ENCODE data around the gene TVP23C.

Gene TVP23C

GRCh38 chr17:15469260-15469659 lies 94.0 kb downstream of the TVP23C start:
- Histone ChIP-seq H3K4ac (ENCODE audit: low read depth in 1 of 2, low read length in 2 of 2) (no peak overlapping the region), H2AK5ac (ENCODE audit: low read length, severe bottlenecking) (no peak overlapping the region), H3K4me1 (ENCODE audit: control insufficient read depth, insufficient read depth, low read depth, low read length) (peaks cover 17% of the 10 kb centered on the region), H4K8ac (ENCODE audit: low read length) (no peak overlapping the region), H3K79me1 (replicated peaks; ENCODE audit: low read length, poor library complexity, severe bottlenecking) (no peaks in the 10 kb centered on the region), H2BK12ac (ENCODE audit: low read length in 2 of 2) (no peak overlapping the region), H3K9ac (ENCODE audit: low read length) (no peak overlapping the region), H2BK5ac (ENCODE audit: low read depth, low read length, poor library complexity, severe bottlenecking) (no peak overlapping the region), H3K27me3 (ENCODE audit: control insufficient read depth in 1 of 2, insufficient read depth in 1 of 2, low read length in 2 of 2) (no peaks in the 10 kb centered on the region), H3K18ac (ENCODE audit: low read depth in 1 of 2, low read length in 2 of 2) (no peak overlapping the region), H2AFZ (ENCODE audit: low read depth, low read length) (no peak overlapping the region), H3K9me3 (ENCODE audit: control insufficient read depth, low read length) (no peaks in the 10 kb centered on the region), H3K23ac (ENCODE audit: low read length in 2 of 2) (no peak overlapping the region), H2BK120ac (ENCODE audit: low read depth, low read length) (no peak overlapping the region), H3K4me3 (ENCODE audit: insufficient read depth in 1 of 2, low read depth in 1 of 2, low read length in 2 of 2) (no peak overlapping the region), H2BK15ac (ENCODE audit: low read depth, poor library complexity, severe bottlenecking) (no peak overlapping the region), H3K4me2 (ENCODE audit: low read length, poor library complexity, severe bottlenecking) (no peak overlapping the region), H3K14ac (ENCODE audit: low read length in 2 of 2) (no peak overlapping the region), H3K27ac (ENCODE audit: low read length, poor library complexity, severe bottlenecking) (peak overlapping the region; percentile 65), H3K36me3 (ENCODE audit: control insufficient read depth in 1 of 2, insufficient read depth in 2 of 2, low read depth in 1 of 2, low read length in 2 of 2) (no peaks in the 10 kb centered on the region), H4K91ac (ENCODE audit: low read length) (no peak overlapping the region)
- WGBS: 92% methylated on average over 7 of the region's 7 CpGs
- DNase-seq: no peak

GRCh38 chr17:15468126-15468525 lies 95.2 kb downstream of the TVP23C start:
- Histone ChIP-seq H4K91ac (ENCODE audit: low read length) (no peak overlapping the region), H3K79me1 (replicated peaks; ENCODE audit: low read length, poor library complexity, severe bottlenecking) (no peaks in the 10 kb centered on the region), H3K14ac (ENCODE audit: low read length in 2 of 2) (peak overlapping the region in 1 of 2 experiments; percentile 1), H2BK120ac (ENCODE audit: low read depth, low read length) (no peak overlapping the region), H3K4me3 (ENCODE audit: insufficient read depth in 1 of 2, low read depth in 1 of 2, low read length in 2 of 2) (no peak overlapping the region), H4K8ac (ENCODE audit: low read length) (no peak overlapping the region), H3K9ac (ENCODE audit: low read length) (no peak overlapping the region), H2BK15ac (ENCODE audit: low read depth, poor library complexity, severe bottlenecking) (no peak overlapping the region), H3K27me3 (ENCODE audit: control insufficient read depth in 1 of 2, insufficient read depth in 1 of 2, low read length in 2 of 2) (no peaks in the 10 kb centered on the region), H2BK12ac (ENCODE audit: low read length in 2 of 2) (no peak overlapping the region), H3K27ac (ENCODE audit: low read length, poor library complexity, severe bottlenecking) (no peak overlapping the region), H2BK5ac (ENCODE audit: low read depth, low read length, poor library complexity, severe bottlenecking) (no peak overlapping the region), H3K23ac (ENCODE audit: low read length in 2 of 2) (peak overlapping the region in 1 of 2 experiments; percentile 36), H3K36me3 (ENCODE audit: control insufficient read depth in 1 of 2, insufficient read depth in 2 of 2, low read depth in 1 of 2, low read length in 2 of 2) (no peaks in the 10 kb centered on the region), H3K18ac (ENCODE audit: low read depth in 1 of 2, low read length in 2 of 2) (no peak overlapping the region), H3K9me3 (ENCODE audit: control insufficient read depth, low read length) (no peaks in the 10 kb centered on the region), H2AFZ (ENCODE audit: low read depth, low read length) (no peak overlapping the region), H3K4me1 (ENCODE audit: control insufficient read depth, insufficient read depth, low read depth, low read length) (peaks cover 27% of the 10 kb centered on the region), H3K4me2 (ENCODE audit: low read length, poor library complexity, severe bottlenecking) (no peak overlapping the region), H3K4ac (ENCODE audit: low read depth in 1 of 2, low read length in 2 of 2) (no peak overlapping the region), H2AK5ac (ENCODE audit: low read length, severe bottlenecking) (no peak overlapping the region)
- DNase-seq: no peak
- WGBS: 12% methylated on average over 4 of the region's 4 CpGs

- Histone ChIP-seq H2BK120ac (ENCODE audit: low read depth, low read length) (no peak within 1 kb of the TSS), H3K4me2 (ENCODE audit: low read length, poor library complexity, severe bottlenecking) (no peak within 1 kb of the TSS), H2AFZ (ENCODE audit: low read depth, low read length) (no peak within 1 kb of the TSS), H4K91ac (ENCODE audit: low read length) (no peak within 1 kb of the TSS), H3K36me3 (ENCODE audit: control insufficient read depth in 1 of 2, insufficient read depth in 2 of 2, low read depth in 1 of 2, low read length in 2 of 2) (no peaks in the 10 kb centered on the region), H2AK5ac (ENCODE audit: low read length, severe bottlenecking) (no peak within 1 kb of the TSS), H2BK5ac (ENCODE audit: low read depth, low read length, poor library complexity, severe bottlenecking) (no peak within 1 kb of the TSS), H3K4me1 (ENCODE audit: control insufficient read depth, insufficient read depth, low read depth, low read length) (peaks cover 30% of the 10 kb centered on the region), H3K27me3 (ENCODE audit: control insufficient read depth in 1 of 2, insufficient read depth in 1 of 2, low read length in 2 of 2) (no peaks in the 10 kb centered on the region), H3K14ac (ENCODE audit: low read length in 2 of 2) (peak within 1 kb of the TSS in 1 of 2 experiments; percentile 1), H2BK12ac (ENCODE audit: low read length in 2 of 2) (no peak within 1 kb of the TSS), H2BK15ac (ENCODE audit: low read depth, poor library complexity, severe bottlenecking) (no peak within 1 kb of the TSS), H3K9ac (ENCODE audit: low read length) (no peak within 1 kb of the TSS), H3K27ac (ENCODE audit: low read length, poor library complexity, severe bottlenecking) (no peak within 1 kb of the TSS), H3K23ac (ENCODE audit: low read length in 2 of 2) (peak within 1 kb of the TSS in 1 of 2 experiments; percentile 36), H4K8ac (ENCODE audit: low read length) (no peak within 1 kb of the TSS), H3K9me3 (ENCODE audit: control insufficient read depth, low read length) (no peaks in the 10 kb centered on the region), H3K4ac (ENCODE audit: low read depth in 1 of 2, low read length in 2 of 2) (no peak within 1 kb of the TSS), H3K4me3 (ENCODE audit: insufficient read depth in 1 of 2, low read depth in 1 of 2, low read length in 2 of 2) (no peak within 1 kb of the TSS), H3K18ac (ENCODE audit: low read depth in 1 of 2, low read length in 2 of 2) (no peak within 1 kb of the TSS), H3K79me1 (replicated peaks; ENCODE audit: low read length, poor library complexity, severe bottlenecking) (no peaks in the 10 kb centered on the region)
- 54% methylated on average over 3 of the region's 3 CpGs for WGBS
- DNase-seq: no peak
Observed at GRCh38 chr17:15467592-15467991, 95.7 kb downstream of the TVP23C start, which contains the start of gene CDRT4. Gene CDRT4 (minus strand): TSS chr17:15467621. CDS start chr17:15440238, 27,383 bp downstream.

GRCh38 chr17:15466131-15466530 lies 97.2 kb downstream of the TVP23C start:
- Histone ChIP-seq H3K4me2 (ENCODE audit: low read length, poor library complexity, severe bottlenecking) (no peak overlapping the region), H3K9me3 (ENCODE audit: control insufficient read depth, low read length) (no peaks in the 10 kb centered on the region), H3K4ac (ENCODE audit: low read depth in 1 of 2, low read length in 2 of 2) (no peak overlapping the region), H4K91ac (ENCODE audit: low read length) (no peak overlapping the region), H3K9ac (ENCODE audit: low read length) (no peak overlapping the region), H3K27me3 (ENCODE audit: control insufficient read depth in 1 of 2, insufficient read depth in 1 of 2, low read length in 2 of 2) (no peaks in the 10 kb centered on the region), H3K79me1 (replicated peaks; ENCODE audit: low read length, poor library complexity, severe bottlenecking) (no peaks in the 10 kb centered on the region), H2BK12ac (ENCODE audit: low read length in 2 of 2) (no peak overlapping the region), H3K27ac (ENCODE audit: low read length, poor library complexity, severe bottlenecking) (no peak overlapping the region), H2BK15ac (ENCODE audit: low read depth, poor library complexity, severe bottlenecking) (no peak overlapping the region), H3K36me3 (ENCODE audit: control insufficient read depth in 1 of 2, insufficient read depth in 2 of 2, low read depth in 1 of 2, low read length in 2 of 2) (no peaks in the 10 kb centered on the region), H3K14ac (ENCODE audit: low read length in 2 of 2) (no peak overlapping the region), H3K4me1 (ENCODE audit: control insufficient read depth, insufficient read depth, low read depth, low read length) (peaks cover 30% of the 10 kb centered on the region), H2BK5ac (ENCODE audit: low read depth, low read length, poor library complexity, severe bottlenecking) (no peak overlapping the region), H3K18ac (ENCODE audit: low read depth in 1 of 2, low read length in 2 of 2) (no peak overlapping the region), H2AK5ac (ENCODE audit: low read length, severe bottlenecking) (no peak overlapping the region), H2AFZ (ENCODE audit: low read depth, low read length) (no peak overlapping the region), H3K23ac (ENCODE audit: low read length in 2 of 2) (no peak overlapping the region), H4K8ac (ENCODE audit: low read length) (no peak overlapping the region), H3K4me3 (ENCODE audit: insufficient read depth in 1 of 2, low read depth in 1 of 2, low read length in 2 of 2) (no peak overlapping the region), H2BK120ac (ENCODE audit: low read depth, low read length) (no peak overlapping the region)
- DNase-seq: no peak
- WGBS: 90% methylated on average over 4 of the region's 6 CpGs

Measured in mesenchymal stem cell (in vitro differentiated cells and primary cell).